Transverse colon (tissue), 3 donors: Measurements from ENCODE around the gene PCNT.

ENCODE experiments used
- EP300 ChIP-seq: sonication (generic); formaldehyde crosslinking; IDR thresholded peaks from one replicate; pipeline ENCODE4 v1.6.1; 2017; ENCODE audit warnings: antibody characterized with exemption, low read depth
- POLR2AphosphoS5 ChIP-seq, 3 donors: sonication (generic); formaldehyde crosslinking; IDR thresholded peaks; one replicate each; pipeline ENCODE4 v1.6.1; 2016; ENCODE audit warnings: antibody characterized with exemption in 3 of 3

GRCh38 chr21:46393451-46393940, 69.5 kb downstream of the PCNT start:
- no peak for TF ChIP-seq POLR2AphosphoS5 (IDR thresholded peaks at IDR 0.05)
- TF ChIP-seq EP300, result no peak
